ENCODE results near the gene RLF.
"Not testable (repeated sequence)": the region's sequence is repeated elsewhere in the genome, so short reads cannot be mapped to it uniquely, and the experiment has no call there.

Gene RLF

DNA sequence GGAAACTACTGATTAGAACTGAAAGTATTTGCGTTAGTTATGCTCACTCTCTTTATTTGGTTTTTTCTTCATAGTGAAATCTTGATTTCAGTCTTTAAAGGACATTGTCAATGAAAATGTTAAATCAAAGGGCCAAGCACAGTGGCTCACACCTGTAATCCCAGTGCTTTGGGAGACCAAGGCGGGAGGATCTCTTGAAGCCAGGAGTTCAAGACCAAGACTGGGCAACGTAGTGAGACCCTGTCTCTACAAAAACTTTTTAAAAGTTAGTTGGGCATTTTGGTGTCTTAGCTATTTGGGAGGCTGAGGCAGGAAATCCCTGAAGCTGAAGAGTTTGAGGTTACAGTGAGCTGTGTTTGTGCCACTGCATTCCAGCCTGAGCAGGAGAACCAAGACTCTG lies 13.6 kb downstream of the RLF start:
- no peak for DNase-seq

DNA sequence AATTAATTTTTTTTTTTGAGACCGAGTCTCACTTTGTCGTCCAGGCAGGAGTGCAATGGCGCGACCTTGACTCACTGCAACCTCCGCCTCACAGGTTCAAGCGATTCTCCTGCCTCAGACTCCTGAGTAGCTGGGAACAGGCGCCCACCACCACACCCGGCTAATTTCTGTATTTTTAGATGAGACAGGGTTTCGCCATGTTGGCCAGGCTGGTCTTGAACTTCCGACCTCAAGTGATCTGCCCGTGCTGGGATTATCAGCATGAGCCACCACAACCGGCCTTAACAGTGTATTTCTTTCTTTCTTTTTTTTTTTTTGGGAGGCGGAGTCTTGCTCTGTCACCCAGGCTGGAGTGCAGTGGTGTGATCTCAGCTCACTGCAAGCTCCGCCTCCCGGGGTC lies 15.8 kb downstream of the RLF start:
- not testable (repeated sequence) for DNase-seq

DNA sequence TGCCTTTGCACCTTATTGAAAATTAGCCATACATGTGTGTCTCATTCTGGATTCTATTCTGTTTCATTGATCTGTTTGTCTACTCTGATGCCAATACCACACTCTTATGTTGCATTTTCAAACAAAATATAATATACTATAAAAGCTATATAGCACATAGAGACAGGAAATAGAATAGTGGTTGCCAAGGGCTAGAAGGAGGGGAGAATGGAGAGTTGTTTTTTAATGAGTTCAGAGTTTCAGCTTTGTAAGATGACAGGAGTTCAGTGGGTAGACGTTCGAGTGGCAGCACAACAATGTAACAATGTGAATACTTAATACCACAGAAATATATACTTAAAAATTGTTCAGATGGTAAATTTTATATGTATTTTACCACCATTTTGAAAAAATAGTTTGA lies 17.0 kb downstream of the RLF start:
- no peak for DNase-seq

DNA sequence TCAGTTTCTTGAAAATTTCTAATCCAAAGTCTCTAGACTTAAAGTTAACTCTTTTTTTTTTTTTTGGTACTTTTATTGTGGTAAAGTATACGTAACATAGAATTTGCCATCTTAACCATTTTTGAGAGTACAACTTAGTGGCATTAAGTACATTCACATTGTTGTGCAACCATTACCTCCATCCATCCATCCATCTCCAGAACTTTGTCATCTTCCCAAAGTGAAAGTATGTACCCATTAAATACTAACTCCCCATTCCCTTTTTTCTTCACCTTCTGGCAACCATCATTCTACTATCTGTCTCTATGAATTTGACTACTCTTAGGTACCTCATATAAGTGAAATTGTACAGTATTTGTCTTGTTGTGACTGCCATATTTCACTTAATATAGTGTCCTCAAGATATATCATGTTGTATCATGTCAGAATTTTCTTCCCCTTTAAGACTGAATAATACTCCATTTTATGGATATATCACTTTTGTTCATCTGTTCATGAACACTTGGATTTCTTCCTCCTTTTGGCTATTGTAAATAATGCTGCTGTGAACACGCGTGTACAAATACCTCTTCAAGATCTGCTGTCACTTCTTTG lies 18.4 kb downstream of the RLF start:
- DNase-seq: no peak

DNA sequence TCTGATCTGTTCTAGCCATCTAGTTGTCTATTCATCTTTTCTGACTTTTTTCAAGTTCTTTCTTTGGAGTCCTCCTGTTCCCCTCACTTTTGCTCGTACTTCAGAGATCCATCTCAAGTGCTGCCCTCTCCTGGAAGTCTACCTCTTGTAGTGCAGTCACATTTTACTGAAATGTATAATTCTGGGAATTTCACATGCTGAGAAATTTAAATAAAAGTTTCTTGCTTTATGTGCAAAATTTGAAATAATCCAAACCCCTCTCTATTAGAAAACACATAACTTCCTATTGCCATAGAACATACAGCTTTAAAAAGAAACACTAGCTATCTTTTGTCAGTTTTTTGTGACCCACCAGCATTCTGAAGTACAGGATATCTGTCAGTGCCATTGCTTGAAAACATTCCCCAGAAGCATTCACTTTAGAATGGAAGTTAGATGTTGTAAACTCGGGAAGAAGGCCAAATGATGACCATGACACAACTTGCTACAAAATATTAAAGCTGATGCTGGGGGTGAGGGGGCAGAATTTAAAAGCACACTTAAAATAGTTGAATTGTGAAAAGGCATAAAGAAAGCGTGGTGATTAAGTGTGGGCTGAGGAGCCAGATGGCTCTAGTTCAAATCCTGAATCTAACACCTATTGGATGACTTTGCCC lies 22.0 kb downstream of the RLF start:
- no peak for DNase-seq

DNA sequence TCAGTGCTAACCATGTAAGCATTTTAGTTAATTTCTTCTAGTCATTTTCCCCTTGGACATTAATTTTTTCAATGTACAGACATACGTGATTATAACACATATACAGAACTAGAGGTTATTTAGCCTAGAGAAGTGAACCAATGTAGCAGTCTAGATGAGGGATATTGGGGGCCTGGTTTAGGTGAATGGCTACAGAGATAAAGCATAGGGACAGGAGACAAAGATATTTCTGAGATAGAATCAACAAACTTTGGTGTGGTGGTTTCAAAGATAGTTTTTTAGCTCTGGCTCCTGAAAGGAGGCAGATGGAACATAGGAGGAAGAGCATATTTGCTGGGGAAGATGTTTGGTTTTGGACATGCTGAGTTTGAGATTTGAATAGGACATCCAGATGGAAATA lies 23.0 kb downstream of the RLF start:
- no peak for DNase-seq

DNA sequence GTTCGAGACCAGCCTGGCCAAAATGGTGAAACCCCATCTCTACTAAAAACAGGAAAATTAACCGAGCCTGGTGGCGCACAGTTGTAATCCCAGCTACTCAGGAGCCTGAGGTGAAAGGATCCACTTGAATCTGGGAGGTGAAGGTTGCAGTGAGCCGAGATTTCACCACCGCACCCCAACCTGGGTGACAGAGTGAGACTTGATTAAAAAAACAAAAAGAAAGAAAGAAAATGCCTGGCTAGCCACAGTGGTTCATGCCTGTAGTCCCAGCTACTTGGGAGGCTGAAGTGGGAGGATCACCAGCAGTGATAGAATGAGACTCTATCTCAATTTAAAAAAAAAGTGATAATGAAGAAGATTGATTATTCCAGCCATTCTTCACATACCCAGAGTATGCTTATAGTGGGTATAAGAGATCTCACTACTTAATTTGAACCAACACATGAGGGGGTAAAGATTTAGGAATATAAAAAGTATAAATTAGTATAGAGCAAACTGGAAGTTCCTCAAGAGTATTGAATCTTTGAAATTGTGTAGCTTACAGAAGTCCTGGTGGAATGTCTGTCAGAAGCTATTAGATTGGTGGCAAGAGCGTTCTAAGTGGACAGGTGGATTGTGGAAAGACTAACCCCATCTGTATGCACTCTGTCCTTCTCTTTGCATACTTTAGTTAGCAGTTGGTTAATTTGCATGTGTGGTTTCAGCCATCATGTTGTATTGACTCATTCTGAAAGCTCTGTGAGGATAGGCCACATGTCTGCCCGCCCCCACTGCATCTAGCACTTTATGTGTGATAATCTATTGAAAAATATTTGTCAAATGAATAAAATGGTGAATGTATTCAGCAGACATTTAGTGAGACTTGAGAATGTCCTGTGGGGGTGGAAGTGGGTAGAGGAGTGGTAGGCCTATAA lies 25.0 kb downstream of the RLF start:
- no peak for DNase-seq

DNA sequence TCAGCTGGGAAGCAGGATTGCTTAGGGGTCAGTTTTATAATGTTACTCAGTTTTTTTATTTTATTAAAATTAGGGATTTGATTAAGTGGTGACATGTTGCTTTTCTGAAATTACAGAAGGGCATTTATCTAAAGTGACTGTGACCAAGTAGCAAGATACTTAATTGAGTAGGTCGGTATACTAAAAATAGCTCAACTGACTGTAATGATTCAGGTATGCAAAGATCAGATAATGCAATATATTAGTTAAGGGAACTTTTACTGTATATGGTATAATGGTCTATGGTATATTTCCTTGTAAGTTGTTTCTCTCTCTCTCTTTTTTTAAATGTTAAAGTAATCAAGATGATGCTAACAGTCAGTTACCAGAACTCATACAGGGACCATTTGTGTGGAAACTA lies 26.2 kb downstream of the RLF start:
- DNase-seq: no peak

DNA sequence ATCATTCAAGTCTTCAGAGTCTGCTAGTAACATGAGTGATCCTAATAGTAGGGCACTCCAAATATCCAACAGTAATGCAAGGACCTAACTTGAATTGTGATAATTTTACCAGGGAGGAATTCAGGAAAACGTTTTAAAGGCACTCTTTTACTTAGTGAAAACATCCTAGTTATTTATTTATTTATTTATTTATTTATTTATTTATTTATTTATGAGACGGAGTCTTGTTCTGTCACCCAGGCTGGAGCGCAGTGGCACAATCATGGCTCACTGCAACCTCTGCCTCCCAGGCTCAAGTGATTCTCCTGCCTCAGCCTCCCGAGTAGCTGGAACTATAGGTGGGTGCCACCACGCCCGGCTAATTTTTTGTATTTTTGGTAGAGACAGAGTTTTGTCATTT lies 33.5 kb downstream of the RLF start:
- not testable (repeated sequence) for DNase-seq

DNA sequence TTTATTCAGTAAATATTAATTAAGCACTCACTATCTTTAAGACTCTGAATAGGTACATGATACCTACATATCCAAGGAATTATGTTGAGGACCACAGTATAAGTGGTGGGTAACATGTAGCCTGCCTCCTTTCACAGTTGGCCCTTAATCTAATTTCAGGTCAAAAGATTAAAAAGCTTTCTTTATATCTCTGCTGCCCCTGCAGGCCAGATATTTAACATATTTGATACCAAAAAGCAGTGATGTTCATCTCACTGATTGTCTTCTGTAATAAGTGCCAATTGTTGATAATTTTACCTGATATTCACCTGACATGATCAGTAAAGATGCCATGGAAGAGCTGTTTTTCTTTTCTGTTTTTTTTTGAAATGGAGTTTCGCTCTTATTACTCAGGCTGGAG lies 36.5 kb downstream of the RLF start:
- DNase-seq: no peak

DNA sequence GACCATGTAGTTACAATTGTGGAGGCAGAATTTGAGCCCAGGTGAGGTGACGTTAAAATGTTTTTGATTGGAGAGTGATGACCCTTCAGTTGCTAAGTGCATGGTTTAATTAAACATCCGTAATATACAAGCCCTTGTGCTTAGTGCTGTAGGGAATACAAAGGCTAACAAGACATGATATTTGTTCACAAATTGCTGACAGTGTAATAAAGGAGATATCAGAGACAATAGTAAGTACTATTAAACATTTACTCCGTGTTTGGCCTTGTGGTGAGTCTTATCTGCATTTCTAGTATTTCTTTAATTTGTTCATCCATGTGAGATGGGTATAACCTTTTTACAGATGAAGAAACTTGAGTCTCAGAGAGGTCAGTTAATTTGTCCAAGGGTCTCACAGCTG lies 37.9 kb downstream of the RLF start:
- peak; percentile 60 for DNase-seq

DNA sequence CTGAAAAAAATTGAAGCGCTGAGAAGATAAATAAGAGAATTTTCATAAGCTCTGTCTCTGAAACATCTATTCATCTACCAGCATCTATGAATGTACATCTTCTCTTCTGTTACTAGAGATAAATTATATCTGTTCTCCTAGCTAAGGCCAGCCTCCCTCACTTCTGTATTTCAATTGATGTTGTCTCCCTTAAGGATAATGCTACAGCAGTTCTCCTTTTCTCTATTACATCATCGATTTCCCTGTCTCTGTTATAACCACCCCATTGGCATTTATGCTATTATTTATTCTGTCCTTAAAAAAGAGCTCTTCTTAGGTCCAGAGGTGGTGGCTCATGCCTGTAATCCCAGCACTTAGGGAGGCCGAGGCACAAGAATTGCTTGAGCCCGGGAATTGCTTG lies 43.7 kb downstream of the RLF start:
- DNase-seq: no peak

DNA sequence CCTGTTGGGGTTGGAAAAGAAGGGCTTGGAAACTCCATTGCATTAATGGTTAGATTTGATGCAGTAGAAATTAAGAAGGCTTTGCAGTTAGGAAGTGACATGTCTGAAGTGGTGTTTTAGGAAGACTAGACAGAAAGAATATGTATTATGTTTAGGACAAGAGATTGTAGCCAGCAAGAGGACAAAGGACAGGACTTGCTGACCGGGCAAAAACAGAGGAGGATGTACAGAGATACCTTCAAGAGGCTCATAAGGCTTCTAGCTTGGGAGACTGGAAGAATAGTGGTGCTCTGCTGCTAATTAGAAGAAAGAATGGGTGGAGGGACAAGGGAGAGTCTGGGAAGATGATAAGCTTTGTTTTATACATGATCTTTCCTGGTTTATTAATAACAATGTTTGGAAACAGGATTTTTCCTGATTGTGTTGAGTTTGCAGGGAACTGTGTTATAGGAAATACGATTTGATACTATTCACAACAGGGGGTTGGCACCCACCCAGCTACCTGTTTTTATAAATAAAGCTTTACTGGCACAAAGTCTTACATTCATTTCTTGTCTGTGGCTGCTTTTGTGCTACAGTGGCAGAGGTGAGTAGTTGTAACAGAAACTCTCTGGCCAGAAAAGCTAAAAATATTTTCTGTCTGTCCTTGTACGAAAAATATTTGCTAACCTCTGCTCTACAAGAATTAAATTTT lies 49.5 kb downstream of the RLF start:
- no peak for DNase-seq

DNA sequence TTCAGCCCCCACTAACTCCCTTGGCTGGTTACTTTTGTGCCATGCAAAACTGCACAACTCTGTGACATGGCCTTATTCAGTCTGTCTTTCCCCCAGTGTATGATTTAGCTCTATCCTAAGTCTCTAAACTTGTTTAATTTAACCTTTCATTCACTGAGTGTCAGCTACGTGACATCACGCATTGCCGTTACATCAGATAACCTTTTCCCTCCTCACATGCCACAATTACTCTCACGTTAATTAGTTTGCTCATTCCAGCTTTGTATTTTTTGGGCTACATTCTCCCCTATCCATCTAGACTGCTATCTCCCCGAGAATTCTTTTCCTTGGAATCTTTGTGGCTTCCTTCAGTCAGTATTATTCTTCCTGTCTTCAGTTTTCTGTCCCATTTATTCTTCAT lies 57.1 kb downstream of the RLF start:
- no peak for DNase-seq

DNA sequence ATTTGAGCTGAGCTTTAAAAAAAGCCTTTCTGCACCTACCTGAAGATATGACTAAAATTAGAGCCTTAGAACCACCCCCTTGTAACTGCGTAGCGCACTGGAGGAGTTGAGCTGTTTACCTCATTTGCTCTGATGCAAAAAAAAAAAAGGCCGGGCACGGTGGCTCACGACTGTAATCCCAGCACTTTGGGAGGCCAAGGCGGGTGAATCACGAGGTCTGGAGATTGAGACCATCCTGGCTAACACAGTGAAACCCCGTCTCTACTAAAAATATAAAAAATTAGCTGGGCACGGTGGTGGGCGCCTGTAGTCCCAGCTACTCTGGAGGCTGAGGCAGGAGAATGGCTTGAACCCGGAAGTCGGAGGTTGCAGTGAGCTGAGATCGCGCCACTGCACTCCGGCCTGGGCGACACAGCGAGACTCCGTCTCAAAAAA lies 60.3 kb downstream of the RLF start:
- not testable (repeated sequence) for DNase-seq

DNA sequence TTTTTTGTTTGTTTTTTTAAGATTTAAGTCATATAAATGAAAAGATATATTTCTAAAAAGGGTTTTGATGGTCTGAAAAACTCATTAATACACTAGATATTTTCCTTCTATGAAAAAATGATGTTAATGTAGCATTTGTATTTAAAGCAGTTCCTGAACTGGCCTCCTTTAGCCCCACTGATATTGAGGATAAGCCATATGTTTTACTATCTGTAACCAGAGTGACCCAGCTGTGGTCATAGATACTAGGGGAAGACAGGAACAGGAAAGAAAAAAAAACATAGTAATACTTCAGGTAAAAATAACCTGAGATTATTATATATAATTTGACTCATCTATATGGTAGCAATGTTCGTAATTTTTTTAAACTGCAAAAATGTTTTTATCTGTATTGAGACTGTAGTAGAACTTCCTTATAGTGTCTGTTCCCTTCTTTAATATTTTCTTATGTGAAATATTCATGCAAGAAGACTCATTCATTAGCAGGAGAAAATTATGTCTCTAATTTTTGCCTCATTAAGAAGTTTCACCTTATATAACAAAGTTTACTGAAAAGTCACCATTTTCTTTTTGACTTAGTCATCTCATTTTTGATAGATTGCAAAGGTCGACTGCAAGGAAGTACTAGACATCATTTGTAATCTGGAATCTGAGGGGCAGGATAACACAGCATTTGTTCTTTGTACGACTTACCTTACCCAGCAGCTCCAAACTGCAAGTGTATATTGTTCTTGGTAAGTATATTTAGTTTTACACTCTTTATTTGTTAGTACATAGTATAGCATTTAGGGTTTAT lies 61.0 kb downstream of the RLF start:
- no peak for DNase-seq

DNA sequence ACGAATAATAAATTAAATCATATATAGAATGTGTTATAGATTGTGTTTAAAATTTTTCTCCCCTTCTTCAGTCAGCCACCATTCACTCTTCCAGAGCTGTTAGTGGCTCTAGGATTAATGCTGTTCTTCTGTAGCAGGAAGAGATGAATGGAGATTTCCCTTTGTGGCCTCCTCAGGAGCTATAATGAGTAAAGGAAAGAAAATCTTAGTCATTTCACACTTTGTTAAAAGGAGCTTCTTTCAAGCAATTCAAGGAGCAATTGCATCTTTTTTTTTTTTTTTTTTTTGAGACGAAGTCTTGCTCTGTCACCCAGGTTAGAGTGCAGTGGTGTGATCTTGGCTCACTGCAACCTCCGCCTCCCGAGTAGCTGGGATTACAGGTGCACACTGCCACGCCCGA lies 62.9 kb downstream of the RLF start:
- no peak for DNase-seq

DNA sequence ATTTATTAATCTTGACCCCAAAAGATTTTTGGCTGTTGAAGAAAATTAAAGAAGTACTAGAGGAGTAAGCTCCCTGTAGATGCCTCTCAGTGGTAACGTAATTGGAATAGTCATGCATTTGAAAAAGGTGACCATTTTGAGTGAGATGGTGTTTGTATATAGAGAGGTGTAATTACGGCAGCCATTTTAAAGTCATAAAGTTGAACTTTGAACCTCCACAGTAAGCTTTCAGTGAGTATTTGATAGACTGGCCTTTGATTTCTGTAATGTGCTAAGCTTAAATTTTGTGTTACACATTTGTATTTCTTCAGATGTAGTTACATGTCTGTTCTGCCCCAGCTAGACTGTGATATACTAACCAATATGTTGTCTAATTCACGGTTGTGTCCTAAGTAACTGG lies 65.0 kb downstream of the RLF start:
- no peak for DNase-seq

DNA sequence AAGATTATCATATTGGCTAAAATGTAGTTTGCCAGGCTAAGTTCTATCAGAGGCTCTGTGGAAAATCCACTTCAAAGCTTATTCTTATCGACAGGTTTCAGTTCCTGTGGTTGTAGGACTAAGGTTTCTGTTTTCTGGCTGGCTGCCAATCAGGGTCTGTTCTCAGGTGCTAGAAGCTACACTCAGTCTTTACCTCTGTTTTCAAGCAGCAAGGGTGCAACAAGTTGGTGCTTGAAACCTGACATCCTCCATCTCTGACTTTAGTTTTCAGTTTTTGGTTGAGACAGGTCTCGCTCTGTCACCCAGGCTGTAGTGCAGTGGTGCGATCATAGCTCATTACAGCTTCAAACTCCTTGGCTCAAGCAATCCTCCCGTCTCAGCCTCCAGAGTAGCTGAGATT lies 71.3 kb downstream of the RLF start:
- DNase-seq: no peak

DNA sequence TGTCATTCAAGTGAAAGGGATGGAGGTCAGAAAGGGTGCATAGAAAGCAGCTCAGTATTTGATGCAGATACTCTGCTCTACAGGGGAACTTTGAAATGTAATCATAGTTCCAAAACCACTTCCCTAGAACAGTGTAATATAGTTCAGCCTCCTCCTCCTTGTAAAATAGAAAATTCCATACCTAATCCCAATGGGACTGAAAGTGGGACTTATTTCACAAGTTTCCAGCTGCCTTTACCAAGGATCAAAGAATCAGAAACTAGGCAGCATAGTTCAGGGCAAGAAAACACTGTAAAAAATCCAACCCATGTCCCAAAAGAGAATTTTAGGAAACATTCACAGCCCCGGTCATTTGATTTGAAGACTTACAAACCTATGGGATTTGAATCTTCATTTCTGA lies 78.4 kb downstream of the RLF start:
- DNase-seq: no peak

DNA sequence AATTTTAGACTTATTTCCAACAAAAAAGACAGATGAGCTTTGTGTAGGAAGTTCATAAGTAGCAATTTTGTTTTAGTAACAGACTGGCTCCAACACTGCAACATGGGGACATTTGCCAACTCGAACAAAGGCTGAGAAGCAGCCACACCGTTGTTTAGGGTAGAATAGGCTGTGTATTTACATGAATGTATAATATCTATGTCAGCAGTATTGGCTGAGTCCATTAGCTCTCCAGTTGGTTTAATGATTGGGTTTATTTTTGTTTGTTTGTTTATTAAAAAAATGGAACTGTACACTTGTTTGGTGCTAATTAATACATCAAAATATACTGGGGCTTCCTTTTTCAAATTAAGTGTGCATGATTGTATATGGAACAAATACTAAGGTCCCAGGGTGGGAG lies 79.2 kb downstream of the RLF start:
- DNase-seq: no peak

DNA sequence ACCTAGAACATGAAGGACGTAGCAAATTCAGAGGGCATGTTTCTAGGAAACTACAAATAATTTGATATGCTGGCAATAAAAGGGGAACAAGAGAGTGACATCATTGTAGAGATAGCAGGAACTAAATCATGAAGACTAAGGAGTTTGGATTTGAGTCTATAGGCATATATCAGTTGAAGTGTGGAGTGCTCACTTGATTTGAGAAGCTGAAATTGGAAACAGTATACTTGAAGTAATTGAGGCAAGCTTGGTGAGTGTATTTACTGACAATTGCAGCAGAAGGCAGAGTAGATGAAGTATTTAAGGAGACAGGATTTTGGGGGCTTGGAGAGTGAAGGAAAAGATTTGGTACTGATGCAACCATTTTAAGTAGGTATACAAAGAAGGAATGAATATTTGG lies 80.2 kb downstream of the RLF start:
- DNase-seq: no peak

DNA sequence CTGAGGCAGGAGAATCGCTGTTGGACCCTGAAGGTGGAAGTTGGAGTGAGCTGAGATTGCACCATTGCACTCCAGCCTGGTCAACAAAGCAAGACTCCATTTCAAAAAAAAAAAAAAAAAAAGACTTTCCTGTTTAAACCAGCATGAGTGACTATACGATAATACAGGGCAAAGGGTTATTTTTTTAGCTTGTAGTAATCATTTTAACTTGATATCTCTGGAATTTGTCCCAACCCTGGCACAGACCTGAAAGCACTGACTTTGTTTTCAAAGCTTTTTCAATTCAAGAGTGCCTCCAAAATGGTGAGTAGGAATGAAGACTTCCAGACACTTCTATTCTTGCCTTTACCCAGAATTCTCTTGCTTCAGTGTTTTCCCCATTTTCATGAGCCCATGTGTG lies 82.2 kb downstream of the RLF start:
- DNase-seq: no peak
